SH-SY5Y (cell line): ENCODE data around the gene C5orf34.

Source experiments
- GATA2 ChIP-seq: IDR thresholded peaks from 2 replicates; pipeline ENCODE4 v1.6.1; 2011; ENCODE audit warnings: mild to moderate bottlenecking, low read depth, low read length
- GATA3 ChIP-seq: IDR thresholded peaks from 2 replicates; pipeline ENCODE4 v1.6.1; 2011; ENCODE audit warnings: low read depth, mild to moderate bottlenecking, low read length, moderate library complexity

GRCh38 chr5:43467100-43467499 is 47.8 kb downstream of the C5orf34 start:
- TF ChIP-seq GATA2, result no peak
- no peak for TF ChIP-seq GATA3
